Hepatic stellate cell (primary cell): Measurements from ENCODE around the gene ATG2A.
"Not testable (repeated sequence)": the region's sequence is repeated elsewhere in the genome, so short reads cannot be mapped to it uniquely, and the experiment has no call there.

ENCODE experiments used
- DNase-seq: peaks from one replicate; pipeline ENCODE4 v3.0.0; 2011; ENCODE audit warnings: low spot score

ATG2A gene

DNA sequence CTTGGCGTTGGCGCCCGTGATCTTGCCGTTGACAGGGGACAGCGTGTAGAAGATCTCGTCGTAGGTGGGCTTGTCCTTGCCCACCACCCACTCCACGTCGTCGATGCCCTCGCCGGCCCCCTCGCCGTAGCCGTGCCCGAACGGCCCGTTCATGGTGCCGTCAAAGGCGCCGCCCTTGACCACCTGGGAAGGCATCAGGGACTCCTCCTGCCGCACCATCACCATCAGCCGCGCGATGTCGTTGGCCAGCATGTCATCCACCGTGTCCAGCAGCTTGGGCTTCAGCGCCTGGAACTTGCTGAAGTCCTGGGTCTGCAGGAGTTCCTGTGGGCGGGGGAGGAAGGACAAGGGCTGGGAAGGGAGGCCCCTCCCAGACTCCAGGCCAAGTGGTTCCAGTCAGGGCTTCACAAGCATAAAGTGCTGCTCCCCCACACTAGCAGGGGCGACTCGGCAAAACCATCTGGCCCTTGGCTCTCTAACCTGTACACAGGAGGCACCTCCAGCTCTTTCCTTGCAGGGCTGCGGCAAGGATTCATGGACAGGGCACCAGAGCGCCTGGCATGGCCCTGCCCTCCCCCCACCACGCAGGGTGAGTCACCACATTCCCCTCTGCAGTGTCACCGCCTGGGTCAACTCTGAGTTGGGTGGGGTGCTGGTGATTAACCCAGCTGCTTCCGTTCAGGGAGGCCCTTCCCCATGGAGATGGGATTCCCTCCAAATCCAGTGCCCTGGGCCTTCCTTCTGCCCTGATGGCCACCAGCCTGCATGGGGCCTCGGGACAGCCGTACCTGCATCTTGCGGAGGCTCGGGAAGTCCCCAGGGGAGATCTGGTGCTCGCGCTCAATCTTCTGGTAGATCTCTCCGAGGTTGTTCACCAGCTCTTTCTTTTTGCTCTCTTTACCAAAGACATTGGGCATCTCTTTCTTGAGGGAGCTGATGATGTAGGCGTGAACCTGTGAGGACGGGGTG lies 62.2 kb downstream of the ATG2A start:
- peak; percentile 98 for DNase-seq

GRCh38 chr11:64854157-64854533 lies 62.9 kb downstream of the ATG2A start:
- DNase-seq, result no peak

DNA sequence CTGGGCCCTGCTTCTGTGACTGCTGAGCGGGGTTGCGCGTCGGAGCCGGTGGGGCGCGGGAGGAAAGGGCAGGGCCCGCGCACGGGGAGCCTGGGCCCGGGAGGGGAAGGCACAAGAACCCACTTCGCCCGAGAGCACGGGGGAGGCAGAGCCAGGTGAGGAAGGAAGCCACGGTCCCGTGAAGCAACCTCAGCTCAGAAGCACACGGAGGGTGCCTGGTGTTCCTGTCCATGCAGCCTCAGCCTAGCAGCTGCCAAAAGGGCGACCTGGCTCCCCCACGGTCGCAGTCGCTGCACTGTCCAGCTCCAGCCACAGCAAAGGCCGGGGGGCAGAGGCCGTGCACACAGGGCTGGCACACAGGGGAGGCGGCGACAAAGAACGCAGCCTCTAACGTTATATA lies 63.3 kb downstream of the ATG2A start:
- DNase-seq, result no peak

- no peak for DNase-seq
These were observed 64.1 kb downstream of the ATG2A start for GRCh38 chr11:64852804-64853509.

- DNase-seq, result no peak
These were observed 65.1 kb downstream of the ATG2A start for GRCh38 chr11:64851831-64852351.

DNA sequence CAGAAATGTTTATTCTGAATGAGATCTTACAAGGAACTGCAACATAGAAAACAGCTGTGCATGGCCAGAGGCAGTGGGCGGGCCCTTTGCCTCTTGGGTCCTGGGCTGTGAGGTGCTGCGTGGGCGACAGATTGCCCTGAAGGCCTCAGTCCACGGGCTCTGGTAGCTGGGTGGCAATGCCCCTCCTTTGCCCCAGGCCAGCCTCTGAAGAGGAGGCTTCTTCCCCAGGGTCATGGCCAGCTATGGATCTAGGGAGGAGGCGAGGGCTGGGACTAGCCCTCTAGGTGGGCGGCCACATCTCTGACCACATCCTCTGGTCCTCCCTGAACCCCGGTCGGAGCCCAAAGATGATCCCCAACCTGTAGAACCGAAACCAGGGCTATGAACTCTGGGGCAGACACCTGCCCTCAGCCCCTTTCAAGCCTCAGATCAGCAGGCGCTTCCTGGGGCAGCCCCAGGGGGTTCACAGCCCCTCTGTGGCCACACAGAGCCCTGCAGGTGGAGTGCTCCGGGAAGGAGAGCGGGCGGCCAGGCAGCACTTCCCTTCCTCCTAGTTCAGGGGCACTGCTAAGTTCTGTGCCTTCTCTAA lies 65.9 kb downstream of the ATG2A start:
- DNase-seq, result no peak

DNA sequence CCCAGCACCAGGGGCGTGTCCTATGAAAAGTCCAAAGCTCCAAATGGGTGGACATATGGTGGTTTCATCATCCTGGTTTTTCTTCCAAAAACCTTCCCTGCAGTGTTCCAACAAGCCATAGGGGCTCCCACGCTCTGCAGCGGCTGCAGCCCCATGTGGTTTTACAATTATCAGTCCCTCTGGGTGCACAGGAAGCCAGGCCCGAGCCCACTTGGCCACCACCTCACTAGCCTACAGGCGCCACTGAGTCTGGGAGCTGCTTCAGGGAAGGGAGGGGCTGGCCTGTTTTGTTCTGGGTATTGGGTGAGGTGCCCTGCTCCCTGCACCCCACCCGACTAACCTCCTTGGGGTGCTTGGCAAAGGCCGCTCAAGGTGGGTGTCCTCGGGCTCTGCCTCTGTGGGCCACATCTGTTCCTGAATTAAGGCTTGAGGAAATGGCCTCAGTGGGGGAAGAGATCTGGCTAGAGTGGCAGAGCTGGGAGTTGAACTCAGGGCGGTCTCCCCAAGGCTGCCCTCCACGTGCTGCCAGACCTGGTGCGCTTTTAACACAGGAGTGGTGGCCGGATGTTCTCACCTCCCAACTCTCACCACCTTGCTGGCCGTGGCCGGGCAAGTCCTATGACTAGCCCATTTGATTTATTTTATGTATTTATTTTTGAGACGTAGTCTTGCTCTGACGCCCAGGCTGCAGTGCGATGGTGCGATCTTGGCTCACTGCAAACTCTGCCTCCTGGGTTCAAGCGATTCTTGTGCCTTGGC lies 67.2 kb downstream of the ATG2A start:
- DNase-seq, result no peak

DNA sequence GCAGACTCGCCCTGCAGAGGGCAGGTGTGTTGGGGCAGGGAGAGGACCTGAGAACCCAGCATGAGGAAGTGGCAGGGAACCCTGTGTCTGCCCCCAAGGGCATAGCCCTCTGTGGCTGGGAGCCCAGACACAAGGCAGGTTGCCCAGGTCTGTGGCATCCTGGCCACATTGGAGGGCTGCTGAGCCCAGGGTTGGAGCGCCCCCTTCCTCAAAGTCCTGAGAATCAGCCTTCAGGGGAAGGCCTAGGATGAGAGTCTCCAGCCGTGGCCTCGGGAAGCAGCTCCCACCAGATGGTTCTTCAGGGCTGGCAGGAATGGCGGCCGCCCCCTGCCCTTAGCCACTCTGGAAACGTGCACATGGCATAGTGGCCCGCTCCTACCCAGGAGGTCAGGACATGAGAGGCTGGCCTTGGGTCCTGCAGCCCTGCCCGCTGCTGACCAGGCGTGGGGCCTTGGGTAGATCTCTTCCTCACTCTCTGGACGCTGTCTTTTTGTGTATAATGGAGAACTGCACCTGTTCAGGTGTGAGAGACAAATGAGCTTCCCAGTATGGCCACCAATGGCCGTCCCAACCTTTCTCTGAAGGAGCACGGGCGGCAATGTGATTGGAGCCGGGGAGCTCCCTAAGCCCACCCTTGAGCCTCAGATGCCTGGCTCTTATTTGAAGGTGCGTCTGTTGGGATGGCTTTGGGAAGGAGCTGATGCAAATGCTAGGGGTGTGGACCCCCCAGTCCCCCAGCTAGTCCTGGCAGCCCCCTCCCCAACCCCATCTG lies 68.0 kb downstream of the ATG2A start:
- DNase-seq, result no peak

- no peak for DNase-seq
These were observed 68.7 kb downstream of the ATG2A start for GRCh38 chr11:64848214-64848825.

DNA sequence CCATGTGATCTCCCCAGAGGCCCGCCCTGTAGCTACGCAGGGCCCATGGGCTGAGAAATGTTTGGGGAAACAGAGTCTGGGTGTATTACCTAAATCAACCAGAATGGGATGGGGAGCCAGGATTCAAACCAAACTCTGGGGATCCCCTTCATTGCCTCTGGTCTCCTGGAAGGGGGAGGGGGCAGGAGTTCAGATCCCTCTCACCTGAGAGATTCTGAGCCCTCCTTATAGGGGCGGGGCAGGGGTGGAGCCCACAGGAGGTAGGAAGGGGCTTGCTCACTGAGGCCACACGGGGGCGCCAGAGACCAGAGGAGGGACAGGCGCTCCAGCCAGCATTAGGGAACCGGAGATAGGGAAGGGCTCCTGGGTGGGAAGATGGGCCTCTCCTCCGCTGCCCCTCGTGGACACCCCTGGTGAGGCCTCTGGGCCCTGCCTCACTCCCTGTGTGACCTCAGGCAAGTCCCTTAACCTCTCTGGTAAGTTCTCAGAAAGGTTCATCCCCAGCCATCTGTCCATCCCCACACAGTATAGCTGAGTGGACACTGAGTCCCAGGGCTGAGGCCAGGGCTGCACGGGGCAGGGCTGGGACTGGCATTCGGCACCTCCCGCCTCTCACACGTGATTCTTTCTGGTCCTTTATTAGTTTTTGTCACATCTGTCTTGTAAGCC lies 69.9 kb downstream of the ATG2A start:
- DNase-seq, result peak; percentile 96

DNA sequence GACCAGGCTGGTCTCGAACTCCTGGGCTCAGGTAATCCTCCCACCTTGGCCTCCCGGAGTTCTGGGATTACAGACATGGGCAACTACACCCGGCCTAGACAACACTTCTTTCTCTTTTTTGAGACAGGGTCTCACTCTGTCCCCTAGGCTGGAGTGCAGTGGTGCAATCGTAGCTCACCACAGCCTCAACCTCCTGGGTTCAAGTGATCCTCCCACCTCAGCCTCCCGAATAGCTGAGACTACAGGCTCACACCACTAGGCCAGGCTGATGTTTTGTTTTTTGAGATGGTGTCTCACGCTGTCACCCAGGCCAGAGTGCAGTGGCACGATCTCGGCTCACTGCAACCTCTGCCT lies 71.3 kb downstream of the ATG2A start:
- not testable (repeated sequence) for DNase-seq

DNA sequence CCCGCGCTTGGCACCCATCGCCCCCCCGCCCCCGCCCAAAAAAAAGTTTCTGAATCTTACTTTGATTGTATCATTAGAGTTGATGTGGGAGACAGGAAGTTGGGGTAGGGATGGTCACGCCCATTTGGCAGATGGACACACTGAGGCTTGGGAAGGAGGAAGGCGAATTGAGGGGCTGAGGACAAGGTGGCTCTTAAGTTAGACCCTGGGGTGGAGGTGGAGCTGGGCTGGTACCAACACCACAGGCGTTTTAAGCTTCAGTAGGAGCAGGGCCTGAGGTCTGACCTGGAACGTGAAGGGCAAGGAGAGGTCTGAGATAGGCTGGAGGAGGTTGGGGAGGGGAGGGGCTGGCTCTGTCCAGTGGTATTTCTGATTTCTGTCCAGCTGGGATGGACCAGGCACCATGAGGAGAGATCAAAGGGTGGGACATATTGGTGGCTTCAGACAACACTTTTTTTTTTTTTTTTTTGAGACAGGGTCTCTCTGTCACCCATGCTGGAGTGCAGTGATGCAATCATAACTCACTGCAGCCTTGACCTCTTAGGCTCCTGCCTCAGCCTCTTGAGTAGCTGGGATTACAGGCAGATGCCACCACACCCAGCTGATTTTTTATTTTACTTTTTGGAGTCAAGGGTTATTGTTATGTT lies 71.8 kb downstream of the ATG2A start:
- no peak for DNase-seq
